Measurements from ENCODE around the gene RRP9. TPM values are rescaled to one million over a fixed set of nuclear protein-coding genes. Genes with fewer than 3 reads are reported as not detected.

The RRP9 gene
- total RNA-seq, 1 donor from 2014 or later = 38.2 TPM

- intact Hi-C loops (cut with micrococcal nuclease) = no loop called here
Measured at GRCh38 chr3:51971350-51971749, 29.6 kb upstream of the RRP9 start.

DNA sequence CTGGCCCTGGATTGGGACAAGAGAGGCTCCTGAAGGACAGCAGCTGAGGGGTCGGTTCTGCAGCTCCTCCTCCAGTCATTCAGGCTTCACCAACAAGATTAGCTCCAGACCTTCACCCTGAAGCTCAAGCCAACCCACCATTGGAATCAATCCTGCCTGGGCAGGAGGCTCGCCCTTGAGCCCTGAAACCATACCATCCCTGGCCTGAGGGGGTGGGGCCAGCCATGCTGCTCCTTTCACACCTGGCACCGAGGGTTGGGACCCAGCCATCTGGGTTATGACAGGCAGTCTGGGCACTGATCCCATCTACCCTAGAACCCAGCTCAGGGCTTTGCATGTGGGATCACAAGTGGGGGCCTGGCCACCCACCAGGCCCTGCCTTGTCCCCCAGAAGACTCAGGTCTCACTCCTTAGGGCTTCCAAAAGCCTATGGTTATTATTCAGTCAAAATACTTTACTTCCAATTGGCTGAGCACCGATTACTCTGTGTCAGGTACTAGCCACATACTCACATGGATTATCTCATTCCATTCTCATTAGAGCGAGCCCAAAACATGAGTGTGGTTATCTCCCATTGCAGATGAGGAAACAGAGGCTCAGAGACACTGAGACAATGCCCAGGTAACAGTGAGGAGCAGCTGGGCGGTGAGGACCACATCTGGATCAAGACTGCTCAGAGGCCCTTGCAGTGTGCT lies 29.0 kb upstream of the RRP9 start:
- intact Hi-C loops (cut with micrococcal nuclease) = no loop called here

DNA sequence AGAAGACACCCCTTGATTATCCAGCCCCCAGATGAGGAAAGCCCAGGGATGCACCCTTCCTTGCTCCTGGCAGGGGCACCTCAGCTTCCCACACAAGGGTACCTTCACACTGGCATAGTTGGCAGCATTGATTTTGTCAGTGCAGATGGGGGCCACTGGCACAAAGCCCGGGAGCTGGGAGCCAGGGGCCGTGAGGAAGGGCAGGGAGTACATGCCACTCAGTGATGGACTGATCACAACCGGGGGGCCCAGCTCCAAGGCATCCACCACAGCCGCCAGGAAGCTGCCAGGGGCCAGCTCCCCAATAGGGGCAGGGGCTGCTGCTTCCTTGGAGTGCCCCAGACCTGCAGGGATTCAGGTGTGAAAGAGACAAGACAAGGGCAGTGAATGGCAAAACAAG lies 28.1 kb upstream of the RRP9 start:
- intact Hi-C loops (cut with micrococcal nuclease) = no loop called here

- intact Hi-C loops (cut with micrococcal nuclease) = no loop called here
Measured at GRCh38 chr3:51968883-51969678, 27.4 kb upstream of the RRP9 start.

- intact Hi-C loops (cut with micrococcal nuclease) = no loop called here
Measured at GRCh38 chr3:51968170-51968775, 26.6 kb upstream of the RRP9 start.

DNA sequence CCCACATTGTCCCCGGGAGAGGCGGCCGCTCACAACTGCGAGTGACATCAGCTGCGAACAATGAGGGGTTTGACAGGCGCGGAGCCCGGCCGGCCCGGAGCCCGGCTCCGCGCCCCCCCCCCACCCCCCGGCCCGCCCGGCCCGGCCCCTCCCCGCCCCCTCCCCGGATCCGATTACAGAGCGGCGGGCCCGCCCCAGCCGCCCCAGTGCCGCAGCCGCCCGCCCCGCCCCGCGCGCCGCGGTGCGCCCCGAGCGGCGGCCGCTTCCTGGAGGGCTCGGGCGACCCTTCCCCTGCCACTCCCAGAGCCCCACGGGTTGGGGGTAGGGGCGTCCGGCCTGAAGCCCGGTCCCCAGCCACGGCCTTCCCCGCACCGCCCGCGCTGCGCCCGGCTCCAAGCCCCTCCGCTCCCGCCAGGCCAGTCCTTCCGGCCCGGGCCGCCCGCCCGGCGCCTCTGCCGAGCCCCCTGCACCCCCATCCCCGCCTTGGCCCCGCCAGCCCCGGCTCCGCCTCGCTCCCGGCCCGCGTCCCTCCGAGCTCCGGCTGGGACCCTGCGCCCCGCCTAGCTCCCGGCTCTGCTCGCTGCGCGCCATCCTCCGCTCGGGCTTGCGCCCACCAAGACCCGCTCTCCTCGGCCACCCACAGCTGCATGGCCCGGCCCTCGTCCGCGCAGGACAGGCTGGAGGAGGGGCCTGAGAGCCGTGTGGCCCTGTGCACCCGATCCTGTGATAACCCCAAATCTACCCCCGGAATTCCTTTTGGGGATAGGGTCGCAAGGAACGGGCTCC lies 25.9 kb upstream of the RRP9 start, which contains the start of gene PCBP4:
Gene PCBP4 (minus strand): TSS at position 71 of the 786 bp plus-strand sequence. CDS start 6,214 bp downstream, outside the sequence.
- intact Hi-C loops (cut with micrococcal nuclease) = no loop called here

GRCh38 chr3:51966922-51967383 lies 25.2 kb upstream of the RRP9 start:
- intact Hi-C loops (cut with micrococcal nuclease) = no loop called here

GRCh38 chr3:51966486-51966885 lies 24.8 kb upstream of the RRP9 start:
- intact Hi-C loops (cut with micrococcal nuclease) = no loop called here

- intact Hi-C loops (cut with micrococcal nuclease) = no loop called here
Measured at GRCh38 chr3:51966016-51966415, 24.3 kb upstream of the RRP9 start.

- intact Hi-C loops (cut with micrococcal nuclease) = no loop called here
Measured at GRCh38 chr3:51964521-51964920, 22.8 kb upstream of the RRP9 start.

GRCh38 chr3:51963951-51964451 lies 22.3 kb upstream of the RRP9 start:
- intact Hi-C loops (cut with micrococcal nuclease) = no loop called here

- intact Hi-C loops (cut with micrococcal nuclease) = no loop called here
Measured at GRCh38 chr3:51962854-51963530, 21.3 kb upstream of the RRP9 start.

- intact Hi-C loops (cut with micrococcal nuclease) = no loop called here
Measured at GRCh38 chr3:51961602-51962569, 20.2 kb upstream of the RRP9 start.

GRCh38 chr3:51961011-51961410 lies 19.3 kb upstream of the RRP9 start:
- intact Hi-C loops (cut with micrococcal nuclease) = no loop called here

- intact Hi-C loops (cut with micrococcal nuclease) = no loop called here
Measured at GRCh38 chr3:51960386-51960785, 18.7 kb upstream of the RRP9 start.

DNA sequence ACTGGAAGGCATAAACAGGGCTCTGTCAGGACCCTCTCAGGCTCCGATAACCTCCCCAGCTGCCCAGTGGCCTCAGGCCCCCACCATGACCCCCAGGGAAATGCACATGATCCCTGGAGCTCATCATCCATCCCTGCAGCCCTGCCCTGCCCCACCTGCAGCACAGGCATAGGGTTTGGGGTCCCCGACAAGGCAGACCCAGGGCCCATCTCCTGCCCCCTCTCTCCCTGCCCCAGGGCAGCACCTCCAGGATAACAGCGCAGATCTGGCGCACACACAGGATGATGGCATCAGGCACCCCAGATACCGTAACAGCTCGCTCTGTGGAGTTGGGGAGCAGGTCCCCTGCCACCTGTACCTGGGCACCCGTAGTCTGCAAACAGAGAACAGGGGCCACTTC lies 17.9 kb upstream of the RRP9 start:
- intact Hi-C loops (cut with micrococcal nuclease) = no loop called here

GRCh38 chr3:51958603-51959521 lies 17.2 kb upstream of the RRP9 start:
- intact Hi-C loops (cut with micrococcal nuclease) = no loop called here

DNA sequence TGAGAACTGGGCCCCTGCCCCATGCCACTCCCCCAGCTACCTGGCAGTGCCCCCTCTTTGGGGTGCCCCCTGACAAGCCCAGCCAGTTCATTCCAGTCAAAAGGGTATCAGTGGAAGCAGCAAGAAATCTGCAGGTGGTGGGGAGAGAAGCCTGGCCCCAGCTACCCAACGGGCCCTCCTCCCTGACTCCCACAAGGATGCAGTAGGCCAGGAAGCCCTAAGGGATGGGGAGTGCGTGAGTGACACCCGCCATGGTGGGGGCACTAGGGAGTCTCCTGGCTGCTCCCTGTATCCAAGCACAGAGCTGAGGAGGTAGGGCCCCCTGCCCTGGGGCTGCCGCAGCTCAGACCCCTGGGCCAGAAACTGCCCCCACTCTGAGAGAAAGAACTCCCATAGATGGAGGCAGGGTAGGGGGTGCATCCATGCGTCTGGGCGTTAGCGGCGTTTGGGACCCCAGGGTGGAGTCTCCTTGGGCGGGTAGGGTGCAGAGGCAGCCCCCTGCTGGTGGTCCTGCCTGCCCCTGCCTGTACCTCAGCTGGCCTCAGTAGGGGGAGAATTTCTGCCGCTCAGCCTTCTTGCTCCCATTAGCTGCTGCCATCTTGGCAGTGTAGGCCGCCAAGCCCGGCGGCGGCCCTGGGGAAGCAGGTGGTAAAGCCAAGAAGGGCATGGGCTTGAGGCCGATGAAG lies 16.0 kb upstream of the RRP9 start:
- intact Hi-C loops (cut with micrococcal nuclease) = no loop called here
